Measurements from ENCODE around the gene MOV10. TPM values are rescaled to one million over a fixed set of nuclear protein-coding genes. Genes with fewer than 3 reads are reported as not detected.

Gene MOV10
- total and polyA plus RNA-seq, 2 of the 8 experiments (the other 6 are each of a cell fraction or from before 2014, with no cell fraction given) = 57.3 to 109 TPM

- FAIRE-seq (no peak), DNase-seq (ENCODE audit: low read depth in 1 of 2, low spot score in 2 of 2) (no peak)
- no peaks in the 10 kb centered on the region for H3K79me2 ChIP-seq (ENCODE audit: control insufficient read depth in 1 of 2, insufficient read depth in 2 of 2, low read length in 2 of 2)
- ChIA-PET POLR2A (ENCODE audit: partially characterized antibody) (interaction anchor here (0.7 to 1.8 kb wide), 4 partner anchors 9 to 92 kb away, joined by 3 to 7 read pairs (median 5); partner anchors contain the start of genes CAPZA1 and ST7L), CTCF (ENCODE audit: partially characterized antibody) (interaction anchor here (0.6 to 14.2 kb wide), 3 partner anchors 32 to 97 kb away, joined by 3 to 547 read pairs (median 3); no protein-coding TSS in a partner anchor)
- no peak overlapping the region for H2BK15ac ChIP-seq (ENCODE audit: low read length)
- H3K27me3 ChIP-seq (replicated peaks in 1 of 4; ENCODE audit: control insufficient read depth in 3 of 4, extremely low read depth in 1 of 4, insufficient read depth in 3 of 4, low read length in 3 of 4) = peaks cover 0 to 17% (median 7%) of the 10 kb centered on the region in 4 experiments; a peak in 4 of 7 replicates
- no peak overlapping the region for H3K4ac ChIP-seq (replicated peaks; ENCODE audit: insufficient read length, low read depth, low read length)
- no peak overlapping the region for H2BK12ac ChIP-seq (ENCODE audit: low read depth, low read length)
- H3K4me3 ChIP-seq (ENCODE audit: extremely low read depth in 1 of 4, insufficient read depth in 2 of 4, low read depth in 3 of 4, low read length in 4 of 4) = no peak overlapping the region
- peaks cover 0 to 8% of the 10 kb centered on the region in 2 experiments for H4K20me1 ChIP-seq (replicated peaks in 1 of 2; ENCODE audit: control insufficient read depth in 1 of 2, insufficient read depth in 2 of 2, low read length in 2 of 2)
- H4K91ac ChIP-seq (replicated peaks; ENCODE audit: insufficient read length, low read length) = no peak overlapping the region
- no peak overlapping the region for H3K23ac ChIP-seq (ENCODE audit: insufficient read length)
- H3K36me3 ChIP-seq (ENCODE audit: control insufficient read depth in 2 of 4, insufficient read depth in 4 of 4, low read length in 3 of 4) = peaks cover 0 to 5% (median 3%) of the 10 kb centered on the region in 4 experiments; a peak in 4 of 8 replicates
- no peak overlapping the region for H3K14ac ChIP-seq (ENCODE audit: insufficient read length)
- H2AFZ ChIP-seq (ENCODE audit: low read length) = no peak overlapping the region
- no peak overlapping the region for H3K4me2 ChIP-seq (ENCODE audit: insufficient read depth in 1 of 2, low read depth in 2 of 2, low read length in 2 of 2)
- no peaks in the 10 kb centered on the region for H3K9me3 ChIP-seq (ENCODE audit: insufficient read depth in 2 of 2, low read depth in 1 of 2, low read length in 1 of 2)
- H4K8ac ChIP-seq (ENCODE audit: extremely low read depth, insufficient read depth, low read length) = no peak overlapping the region
- H3K18ac ChIP-seq (ENCODE audit: extremely low read depth, low read length) = no peak overlapping the region
- H2BK20ac ChIP-seq (ENCODE audit: low read length) = no peak overlapping the region
- no peak overlapping the region for H2AK5ac ChIP-seq (ENCODE audit: low read depth, low read length)
- H2BK5ac ChIP-seq (ENCODE audit: low read depth, low read length) = no peak overlapping the region
- peaks cover 19% of the 10 kb centered on the region for H3K23me2 ChIP-seq (ENCODE audit: low read depth, low read length)
- whole genome bisulfite sequencing, 2 experiments (ENCODE audit: extremely low coverage in 1 of 2, insufficient coverage in 1 of 2, insufficient read length in 1 of 2, insufficient replicate concordance in 2 of 2, low coverage in 1 of 2, low lambda C conversion rate in 2 of 2, missing lambda C conversion rate in 1 of 2) = 82% methylated on average over 6 of the region's 7 CpGs; no CpG with 5 or more reads in 1 of the 2 experiments
- peaks cover under 1 to 29% (median 16%) of the 10 kb centered on the region in 4 experiments for H3K4me1 ChIP-seq (replicated peaks in 1 of 4; ENCODE audit: control insufficient read depth in 3 of 4, insufficient read depth in 4 of 4, low read length in 3 of 4)
- no peak overlapping the region for H2BK120ac ChIP-seq (replicated peaks; ENCODE audit: low read depth, low read length)
- H3K9ac ChIP-seq (replicated peaks in 1 of 4; ENCODE audit: extremely low read depth in 1 of 4, low read depth in 3 of 4, low read length in 3 of 4) = no peak overlapping the region
- H3K27ac ChIP-seq (ENCODE audit: low read depth, low read length) = no peak overlapping the region
- no peak overlapping the region for H4K5ac ChIP-seq (ENCODE audit: insufficient read length, low read depth, low read length)
- no peak overlapping the region for H3K56ac ChIP-seq (replicated peaks; ENCODE audit: insufficient read length, low read depth, low read length)
- H3K79me1 ChIP-seq (ENCODE audit: low read depth, low read length) = no peaks in the 10 kb centered on the region
- TF ChIP-seq POLR2A (IDR thresholded peaks at IDR 0.05; ENCODE audit: control extremely low read depth in 1 of 2, low read depth in 2 of 2, low read length in 2 of 2) = no peak
- no peak for TF ChIP-seq GTF2F1 (IDR thresholded peaks at IDR 0.05; ENCODE audit: borderline replicate concordance, low read depth, low read length)
- TF ChIP-seq YY1 (IDR thresholded peaks at IDR 0.05; ENCODE audit: low read depth, low read length) = no peak
- TF ChIP-seq ZNF274 (IDR thresholded peaks at IDR 0.05; ENCODE audit: borderline replicate concordance, extremely low read depth, low read length) = no peak
- no peak for TF ChIP-seq BACH1 (IDR thresholded peaks at IDR 0.05; ENCODE audit: low read length)
- no peak for TF ChIP-seq NANOG (IDR thresholded peaks at IDR 0.05; ENCODE audit: insufficient read depth, low read depth, low read length, poor library complexity, severe bottlenecking)
- no peak for TF ChIP-seq BCL11A (IDR thresholded peaks at IDR 0.05; ENCODE audit: low read depth in 2 of 2, low read length in 2 of 2)
- no peak for TF ChIP-seq PHF8 (conservative IDR thresholded peaks at IDR 0.05; ENCODE audit: low read depth, low read length)
- no peak for TF ChIP-seq EZH2 (IDR thresholded peaks at IDR 0.05; ENCODE audit: low read depth, low read length, severe bottlenecking)
These were observed 36.6 kb downstream of the MOV10 start for GRCh38 chr1:112711041-112711440.
